Astrocyte (in vitro differentiated cells and primary cell): Measurements from ENCODE around the gene DLX3.

Source experiments
- CTCF ChIP-seq: IDR thresholded peaks from 2 replicates; pipeline ENCODE4 v1.5.1; 2011; ENCODE audit warnings: low read depth, mild to moderate bottlenecking, inconsistent platforms, low read length, moderate library complexity; ENCODE audit not compliant: insufficient read depth
- EZH2 ChIP-seq: IDR thresholded peaks from 2 replicates; pipeline ENCODE4 v1.6.1; 2012; ENCODE audit warnings: mild to moderate bottlenecking, low read length, inconsistent platforms; ENCODE audit not compliant: insufficient read depth

GRCh38 chr17:49990331-49990730 lies 4.7 kb downstream of the DLX3 start:
- TF ChIP-seq CTCF (no peak), EZH2 (no peak)
